ENCODE measurements around the gene SYNPO2.
A peak's percentile ranks its signal among the peaks of the same experiment; 100 is the strongest.
"Not testable (repeated sequence)": the region's sequence is repeated elsewhere in the genome, so short reads cannot be mapped to it uniquely, and the experiment has no call there.

SYNPO2 gene

DNA sequence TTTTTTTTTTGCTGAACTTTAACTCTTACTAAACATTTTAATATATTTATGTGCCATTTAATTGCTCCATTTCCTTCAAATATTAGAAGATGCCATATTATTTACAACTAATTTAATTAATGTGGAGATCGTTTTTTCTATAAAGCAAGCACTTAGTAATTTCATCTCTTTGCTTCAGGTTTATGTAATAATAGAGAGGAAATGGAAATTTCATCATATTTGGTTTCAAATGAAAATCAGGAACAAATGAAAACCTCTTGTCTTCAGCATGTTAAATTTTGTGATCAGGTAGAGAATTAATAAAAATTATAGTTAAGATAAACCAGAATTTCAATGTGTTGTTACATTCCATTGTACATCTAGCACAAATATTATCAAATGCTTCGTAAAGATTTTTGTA is 120.1 kb downstream of the SYNPO2 start:
- H3K36me3 ChIP-seq (ENCODE audit: control insufficient read depth in 1 of 2, insufficient read depth in 2 of 2, low read length in 2 of 2) = no peaks in the 10 kb centered on the region
- no peak overlapping the region for H3K9ac ChIP-seq (ENCODE audit: low read depth in 1 of 2, low read length in 2 of 2)
- no peak overlapping the region for H3K4me3 ChIP-seq (ENCODE audit: low read depth in 1 of 2, low read length in 2 of 2)
- no peaks in the 10 kb centered on the region for H3K27me3 ChIP-seq (ENCODE audit: control insufficient read depth in 1 of 2, insufficient read depth in 2 of 2, low read length in 2 of 2)
- H3K4me1 ChIP-seq (ENCODE audit: control insufficient read depth in 1 of 2, insufficient read depth in 2 of 2, low read length in 2 of 2) = no peaks in the 10 kb centered on the region
- no peaks in the 10 kb centered on the region for H3K9me3 ChIP-seq (ENCODE audit: control insufficient read depth in 1 of 2, low read length in 2 of 2)
- no peak overlapping the region for H3K27ac ChIP-seq (ENCODE audit: low read depth, low read length)

DNA sequence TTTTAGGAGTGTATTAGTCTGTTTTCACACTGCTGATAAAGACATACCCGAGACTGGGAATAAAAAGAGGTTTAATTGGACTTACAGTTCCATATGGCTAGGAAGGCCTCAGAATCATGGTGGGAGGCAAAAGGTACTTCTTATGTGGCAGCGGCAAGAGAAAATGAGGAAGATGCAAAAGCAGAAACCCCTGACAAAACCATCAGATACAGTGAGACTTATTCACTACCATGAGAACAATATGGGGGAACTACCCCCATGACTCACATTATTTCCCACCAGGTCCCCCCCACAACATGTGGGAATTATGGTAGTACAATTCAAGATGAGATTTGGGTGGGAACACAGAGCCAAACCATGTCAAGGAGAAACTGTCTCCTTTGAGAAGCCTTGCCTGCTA is 121.6 kb downstream of the SYNPO2 start:
- H3K9me3 ChIP-seq (ENCODE audit: control insufficient read depth in 1 of 2, low read length in 2 of 2); H3K9ac ChIP-seq (ENCODE audit: low read depth in 1 of 2, low read length in 2 of 2); H3K27ac ChIP-seq (ENCODE audit: low read depth, low read length); H3K27me3 ChIP-seq (ENCODE audit: control insufficient read depth in 1 of 2, insufficient read depth in 2 of 2, low read length in 2 of 2); H3K36me3 ChIP-seq (ENCODE audit: control insufficient read depth in 1 of 2, insufficient read depth in 2 of 2, low read length in 2 of 2); H3K4me1 ChIP-seq (ENCODE audit: control insufficient read depth in 1 of 2, insufficient read depth in 2 of 2, low read length in 2 of 2); H3K4me3 ChIP-seq (ENCODE audit: low read depth in 1 of 2, low read length in 2 of 2): not testable (repeated sequence)

DNA sequence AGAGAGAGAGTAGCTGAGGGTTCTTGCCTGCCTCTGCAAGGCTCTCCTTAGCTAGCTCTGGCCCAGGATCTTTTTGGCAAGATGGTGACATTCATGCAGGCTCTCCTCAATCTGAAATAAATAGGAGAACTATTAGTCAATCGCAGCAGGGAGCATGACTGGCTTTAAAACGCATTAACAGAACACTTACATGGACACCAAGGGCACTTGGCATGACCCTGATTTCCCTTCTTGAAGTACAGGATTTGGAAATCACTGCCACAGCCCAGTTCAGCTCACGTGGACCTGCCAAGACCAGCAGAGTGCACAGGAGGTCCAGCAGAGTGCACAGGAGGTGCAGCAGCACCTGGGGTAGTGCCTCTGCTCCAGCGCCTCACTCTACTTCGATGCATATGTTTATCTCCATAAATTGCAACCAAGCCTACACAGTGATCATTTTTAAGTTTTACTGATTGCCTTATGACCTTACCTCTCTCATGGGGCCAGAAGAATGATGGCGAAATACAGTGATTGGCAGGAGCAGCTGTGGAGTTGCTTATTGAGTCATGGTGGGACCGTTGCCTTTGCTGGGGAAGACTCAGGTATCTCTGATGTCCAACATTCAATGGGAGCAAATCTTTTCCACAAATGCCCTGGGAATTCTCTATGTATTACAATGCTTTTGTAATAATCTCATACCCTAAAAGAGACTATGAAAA is 122.4 kb downstream of the SYNPO2 start:
- Histone ChIP-seq H3K4me1 (ENCODE audit: control insufficient read depth in 1 of 2, insufficient read depth in 2 of 2, low read length in 2 of 2) (no peaks in the 10 kb centered on the region), H3K4me3 (ENCODE audit: low read depth in 1 of 2, low read length in 2 of 2) (no peak overlapping the region), H3K27me3 (ENCODE audit: control insufficient read depth in 1 of 2, insufficient read depth in 2 of 2, low read length in 2 of 2) (no peaks in the 10 kb centered on the region), H3K9me3 (ENCODE audit: control insufficient read depth in 1 of 2, low read length in 2 of 2) (no peaks in the 10 kb centered on the region), H3K36me3 (ENCODE audit: control insufficient read depth in 1 of 2, insufficient read depth in 2 of 2, low read length in 2 of 2) (no peaks in the 10 kb centered on the region), H3K9ac (ENCODE audit: low read depth in 1 of 2, low read length in 2 of 2) (no peak overlapping the region), H3K27ac (ENCODE audit: low read depth, low read length) (no peak overlapping the region)

DNA sequence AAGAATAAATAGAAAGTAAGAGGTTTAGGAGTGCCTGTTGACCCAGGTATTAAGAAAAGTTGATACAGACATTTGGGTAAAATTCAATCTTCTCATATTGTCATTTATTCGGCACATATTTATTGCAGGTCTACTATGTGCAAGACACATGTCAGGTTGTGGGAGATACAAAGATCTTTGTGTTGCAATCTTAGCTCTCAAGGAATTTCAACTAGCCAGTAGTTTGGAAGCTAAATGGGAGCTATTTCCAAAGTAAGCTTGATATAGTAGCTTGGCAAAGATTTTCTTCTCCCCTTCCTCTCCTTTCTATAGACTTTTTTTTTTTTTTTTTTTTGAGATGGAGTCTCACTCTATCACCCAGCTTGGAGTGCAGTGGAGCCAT is 122.9 kb downstream of the SYNPO2 start:
- H3K27me3 ChIP-seq (ENCODE audit: control insufficient read depth in 1 of 2, insufficient read depth in 2 of 2, low read length in 2 of 2) = no peaks in the 10 kb centered on the region
- H3K36me3 ChIP-seq (ENCODE audit: control insufficient read depth in 1 of 2, insufficient read depth in 2 of 2, low read length in 2 of 2) = no peaks in the 10 kb centered on the region
- H3K9me3 ChIP-seq (ENCODE audit: control insufficient read depth in 1 of 2, low read length in 2 of 2) = no peaks in the 10 kb centered on the region
- H3K27ac ChIP-seq (ENCODE audit: low read depth, low read length) = no peak overlapping the region
- H3K4me1 ChIP-seq (ENCODE audit: control insufficient read depth in 1 of 2, insufficient read depth in 2 of 2, low read length in 2 of 2) = no peaks in the 10 kb centered on the region
- H3K9ac ChIP-seq (ENCODE audit: low read depth in 1 of 2, low read length in 2 of 2) = no peak overlapping the region
- no peak overlapping the region for H3K4me3 ChIP-seq (ENCODE audit: low read depth in 1 of 2, low read length in 2 of 2)

DNA sequence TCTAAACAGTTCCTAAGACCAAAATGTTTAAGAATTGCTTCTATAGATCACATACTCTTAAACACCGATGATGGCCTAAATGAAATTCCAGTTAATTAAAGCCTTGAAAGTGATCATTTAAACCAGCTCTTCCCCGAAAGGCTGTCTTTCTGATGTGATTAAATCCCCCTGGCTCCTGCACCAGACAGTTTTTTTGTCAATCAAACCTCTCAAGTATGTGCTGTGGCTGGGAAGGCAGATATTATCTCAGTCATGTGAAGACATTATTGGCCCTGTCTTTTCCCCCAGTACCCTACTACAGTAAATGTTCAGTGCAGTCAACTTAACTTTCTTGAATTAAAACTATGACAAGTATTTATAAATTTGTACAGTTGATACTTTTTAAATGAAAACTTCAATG is 126.0 kb downstream of the SYNPO2 start:
- Histone ChIP-seq H3K4me3 (ENCODE audit: low read depth in 1 of 2, low read length in 2 of 2) (no peak overlapping the region), H3K27me3 (ENCODE audit: control insufficient read depth in 1 of 2, insufficient read depth in 2 of 2, low read length in 2 of 2) (no peaks in the 10 kb centered on the region), H3K9ac (ENCODE audit: low read depth in 1 of 2, low read length in 2 of 2) (no peak overlapping the region), H3K4me1 (ENCODE audit: control insufficient read depth in 1 of 2, insufficient read depth in 2 of 2, low read length in 2 of 2) (no peaks in the 10 kb centered on the region), H3K36me3 (ENCODE audit: control insufficient read depth in 1 of 2, insufficient read depth in 2 of 2, low read length in 2 of 2) (no peaks in the 10 kb centered on the region), H3K9me3 (ENCODE audit: control insufficient read depth in 1 of 2, low read length in 2 of 2) (no peaks in the 10 kb centered on the region), H3K27ac (ENCODE audit: low read depth, low read length) (no peak overlapping the region)

DNA sequence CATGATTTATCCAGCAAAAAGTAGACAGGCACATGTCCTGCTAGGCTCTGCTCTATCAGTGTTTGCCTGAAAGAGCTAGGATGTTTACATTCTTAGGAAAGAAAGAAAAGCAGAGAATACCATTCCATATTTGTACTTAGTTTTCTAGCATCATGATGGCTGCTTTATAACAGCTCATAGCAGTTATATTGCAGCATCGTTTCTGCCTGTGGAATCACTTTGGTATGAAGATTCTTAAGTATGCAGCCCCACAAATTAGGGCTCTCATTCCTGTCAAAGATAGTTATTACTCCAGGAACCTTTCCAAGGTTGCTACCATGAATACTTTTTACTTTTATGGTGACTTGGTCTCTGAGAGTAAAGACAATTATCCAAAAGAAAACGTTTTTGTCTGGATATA is 128.0 kb downstream of the SYNPO2 start:
- peak overlapping the region; percentile 43 for H3K27ac ChIP-seq (ENCODE audit: low read depth, low read length)
- no peaks in the 10 kb centered on the region for H3K4me1 ChIP-seq (ENCODE audit: control insufficient read depth in 1 of 2, insufficient read depth in 2 of 2, low read length in 2 of 2)
- no peak overlapping the region for H3K9ac ChIP-seq (ENCODE audit: low read depth in 1 of 2, low read length in 2 of 2)
- no peaks in the 10 kb centered on the region for H3K36me3 ChIP-seq (ENCODE audit: control insufficient read depth in 1 of 2, insufficient read depth in 2 of 2, low read length in 2 of 2)
- H3K27me3 ChIP-seq (ENCODE audit: control insufficient read depth in 1 of 2, insufficient read depth in 2 of 2, low read length in 2 of 2) = no peaks in the 10 kb centered on the region
- H3K4me3 ChIP-seq (ENCODE audit: low read depth in 1 of 2, low read length in 2 of 2) = no peak overlapping the region
- no peaks in the 10 kb centered on the region for H3K9me3 ChIP-seq (ENCODE audit: control insufficient read depth in 1 of 2, low read length in 2 of 2)

DNA sequence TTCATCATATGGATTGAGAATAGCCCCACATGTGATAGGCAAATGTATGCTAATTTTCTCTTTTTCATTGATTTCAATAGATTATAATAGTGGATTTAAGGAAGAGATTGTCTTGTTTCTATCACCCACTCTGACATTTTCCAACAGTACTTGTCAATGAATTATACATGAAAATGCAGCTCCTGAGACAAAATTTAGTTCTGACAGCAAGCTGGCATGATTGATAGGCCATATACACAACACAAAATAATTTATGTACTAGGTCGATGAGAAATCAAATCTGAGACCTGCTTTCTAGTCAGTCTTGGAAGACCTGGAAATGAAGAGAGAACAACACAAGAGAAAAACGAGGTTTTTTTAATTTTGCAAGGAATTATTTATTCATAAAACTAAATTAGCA is 129.0 kb downstream of the SYNPO2 start:
- Histone ChIP-seq H3K9ac (ENCODE audit: low read depth in 1 of 2, low read length in 2 of 2) (no peak overlapping the region), H3K27me3 (ENCODE audit: control insufficient read depth in 1 of 2, insufficient read depth in 2 of 2, low read length in 2 of 2) (no peaks in the 10 kb centered on the region), H3K4me1 (ENCODE audit: control insufficient read depth in 1 of 2, insufficient read depth in 2 of 2, low read length in 2 of 2) (no peaks in the 10 kb centered on the region), H3K36me3 (ENCODE audit: control insufficient read depth in 1 of 2, insufficient read depth in 2 of 2, low read length in 2 of 2) (no peaks in the 10 kb centered on the region), H3K27ac (ENCODE audit: low read depth, low read length) (no peak overlapping the region), H3K9me3 (ENCODE audit: control insufficient read depth in 1 of 2, low read length in 2 of 2) (no peaks in the 10 kb centered on the region), H3K4me3 (ENCODE audit: low read depth in 1 of 2, low read length in 2 of 2) (no peak overlapping the region)

DNA sequence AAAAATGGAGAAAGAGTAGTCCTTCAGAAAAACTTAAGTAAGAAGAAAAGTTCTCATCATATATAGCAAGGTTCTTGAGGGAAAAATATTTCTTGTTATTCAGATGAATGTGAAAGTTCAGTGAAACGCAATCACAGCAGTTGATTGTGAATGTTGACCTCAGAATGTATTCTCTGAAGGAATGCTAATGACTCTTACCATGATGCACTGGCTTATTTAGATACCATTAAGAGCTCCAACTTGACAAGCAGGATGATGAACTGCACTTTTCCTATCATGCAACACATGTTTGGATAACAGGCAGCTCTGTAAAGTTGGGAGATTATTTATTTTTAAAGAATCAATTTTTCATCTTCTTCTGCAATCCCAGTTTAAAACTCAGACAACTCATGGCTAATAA is 131.5 kb downstream of the SYNPO2 start:
- no peak overlapping the region for H3K9ac ChIP-seq (ENCODE audit: low read depth in 1 of 2, low read length in 2 of 2)
- peaks cover 0 to 5% of the 10 kb centered on the region in 2 donors for H3K4me1 ChIP-seq (ENCODE audit: control insufficient read depth in 1 of 2, insufficient read depth in 2 of 2, low read length in 2 of 2)
- no peaks in the 10 kb centered on the region for H3K9me3 ChIP-seq (ENCODE audit: control insufficient read depth in 1 of 2, low read length in 2 of 2)
- no peaks in the 10 kb centered on the region for H3K27me3 ChIP-seq (ENCODE audit: control insufficient read depth in 1 of 2, insufficient read depth in 2 of 2, low read length in 2 of 2)
- peak overlapping the region; percentile 27 for H3K27ac ChIP-seq (ENCODE audit: low read depth, low read length)
- no peaks in the 10 kb centered on the region for H3K36me3 ChIP-seq (ENCODE audit: control insufficient read depth in 1 of 2, insufficient read depth in 2 of 2, low read length in 2 of 2)
- no peak overlapping the region for H3K4me3 ChIP-seq (ENCODE audit: low read depth in 1 of 2, low read length in 2 of 2)

DNA sequence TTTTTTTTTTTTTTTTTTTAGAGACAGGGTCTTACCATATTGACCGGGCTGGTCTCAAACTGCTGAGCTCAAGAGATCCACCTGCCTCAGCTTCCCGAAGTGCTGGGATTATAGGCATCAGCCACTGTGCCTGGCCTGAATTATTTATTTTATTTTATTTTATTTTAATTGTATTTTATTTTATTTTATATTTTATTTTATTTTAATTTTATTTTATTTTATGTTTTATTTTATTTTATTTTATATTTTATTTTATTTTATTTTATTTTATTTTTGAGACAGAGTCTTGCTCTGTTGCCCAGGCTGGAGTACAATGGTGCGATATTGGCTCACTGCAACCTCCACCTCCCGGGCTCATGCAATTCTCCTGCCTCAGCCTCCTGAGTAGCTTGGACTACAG is 133.9 kb downstream of the SYNPO2 start:
- H3K27me3 ChIP-seq (ENCODE audit: control insufficient read depth in 1 of 2, insufficient read depth in 2 of 2, low read length in 2 of 2); H3K9me3 ChIP-seq (ENCODE audit: control insufficient read depth in 1 of 2, low read length in 2 of 2); H3K36me3 ChIP-seq (ENCODE audit: control insufficient read depth in 1 of 2, insufficient read depth in 2 of 2, low read length in 2 of 2); H3K27ac ChIP-seq (ENCODE audit: low read depth, low read length); H3K9ac ChIP-seq (ENCODE audit: low read depth in 1 of 2, low read length in 2 of 2); H3K4me3 ChIP-seq (ENCODE audit: low read depth in 1 of 2, low read length in 2 of 2): not testable (repeated sequence)
- H3K4me1 ChIP-seq (ENCODE audit: control insufficient read depth in 1 of 2, insufficient read depth in 2 of 2, low read length in 2 of 2) = peaks cover 0 to 12% of the 10 kb centered on the region in 2 donors

DNA sequence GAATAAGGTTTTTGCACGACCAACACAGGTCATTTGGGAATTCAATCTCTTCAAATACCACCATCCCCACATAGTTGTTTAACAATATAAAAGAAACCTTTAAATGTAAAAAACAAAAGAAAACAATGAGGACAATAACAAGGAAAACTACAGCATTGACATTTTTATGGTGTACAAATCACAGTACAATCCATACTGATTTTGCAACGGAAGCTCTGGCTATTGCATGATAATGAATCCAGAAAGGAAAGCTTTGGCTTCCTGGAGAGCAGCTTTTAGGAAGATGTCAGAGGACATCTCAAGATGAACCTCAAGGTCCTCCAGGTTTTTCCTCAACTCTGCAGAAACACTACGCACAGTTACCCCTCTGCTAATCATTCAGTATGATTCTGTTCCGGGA is 135.4 kb downstream of the SYNPO2 start:
- Histone ChIP-seq H3K4me1 (ENCODE audit: control insufficient read depth in 1 of 2, insufficient read depth in 2 of 2, low read length in 2 of 2) (peaks cover 0 to 12% of the 10 kb centered on the region in 2 donors), H3K4me3 (ENCODE audit: low read depth in 1 of 2, low read length in 2 of 2) (no peak overlapping the region), H3K9ac (ENCODE audit: low read depth in 1 of 2, low read length in 2 of 2) (no peak overlapping the region), H3K27ac (ENCODE audit: low read depth, low read length) (no peak overlapping the region), H3K9me3 (ENCODE audit: control insufficient read depth in 1 of 2, low read length in 2 of 2) (no peaks in the 10 kb centered on the region), H3K36me3 (ENCODE audit: control insufficient read depth in 1 of 2, insufficient read depth in 2 of 2, low read length in 2 of 2) (no peaks in the 10 kb centered on the region), H3K27me3 (ENCODE audit: control insufficient read depth in 1 of 2, insufficient read depth in 2 of 2, low read length in 2 of 2) (no peaks in the 10 kb centered on the region)

DNA sequence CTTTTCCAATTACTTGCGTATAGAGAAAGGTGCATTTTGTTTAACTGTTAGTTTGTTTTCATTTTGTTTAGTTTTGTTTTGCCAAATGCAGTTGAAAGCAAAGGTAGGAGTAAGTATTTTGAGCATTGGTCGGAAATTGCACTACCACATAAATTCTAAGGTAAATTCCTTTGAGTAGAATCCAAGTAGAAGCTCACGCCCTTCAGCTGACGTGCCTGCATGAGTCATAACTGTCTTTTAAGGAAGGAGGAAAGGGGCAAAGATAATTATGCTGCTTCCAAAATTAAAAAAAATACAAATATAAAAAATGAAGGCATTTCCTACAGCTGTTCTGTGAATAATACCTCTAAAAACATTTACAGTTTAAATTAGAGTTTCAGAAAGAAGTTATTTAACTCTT is 136.8 kb downstream of the SYNPO2 start:
- Histone ChIP-seq H3K27ac (ENCODE audit: low read depth, low read length) (no peak overlapping the region), H3K27me3 (ENCODE audit: control insufficient read depth in 1 of 2, insufficient read depth in 2 of 2, low read length in 2 of 2) (no peaks in the 10 kb centered on the region), H3K36me3 (ENCODE audit: control insufficient read depth in 1 of 2, insufficient read depth in 2 of 2, low read length in 2 of 2) (no peaks in the 10 kb centered on the region), H3K4me1 (ENCODE audit: control insufficient read depth in 1 of 2, insufficient read depth in 2 of 2, low read length in 2 of 2) (peaks cover 0 to 12% of the 10 kb centered on the region in 2 donors), H3K9me3 (ENCODE audit: control insufficient read depth in 1 of 2, low read length in 2 of 2) (no peaks in the 10 kb centered on the region), H3K4me3 (ENCODE audit: low read depth in 1 of 2, low read length in 2 of 2) (peak overlapping the region in 1 of 2 donors; percentile 44), H3K9ac (ENCODE audit: low read depth in 1 of 2, low read length in 2 of 2) (no peak overlapping the region)

All from duodenal mucosa (tissue), 2 donors.